Measurements from ENCODE around the gene KCNT2. TPM values are rescaled to one million over a fixed set of nuclear protein-coding genes. Genes with fewer than 3 reads are reported as not detected.

The KCNT2 gene
- total RNA-seq, 2 experiments from 2014 or later, result not detected

- no peaks in the 10 kb centered on the region for H3K79me2 ChIP-seq (ENCODE audit: insufficient read depth, low read depth, low read length)
- no peak for TF ChIP-seq CTCF (conservative IDR thresholded peaks at IDR 0.05; ENCODE audit: low read length)
- TF ChIP-seq EZH2phosphoT487 (IDR thresholded peaks at IDR 0.05; ENCODE audit: borderline replicate concordance, low read depth, low read length), result no peak
- H3K36me3 ChIP-seq (ENCODE audit: insufficient read depth, low read length), result no peaks in the 10 kb centered on the region
- H3K4me3 ChIP-seq (ENCODE audit: low read depth, low read length, poor library complexity, severe bottlenecking), result no peak overlapping the region
- DNase-seq (ENCODE audit: low spot score), result no peak
- H2AFZ ChIP-seq (ENCODE audit: low read length), result no peak overlapping the region
- ChIA-PET CTCF (ENCODE audit: unreplicated experiment) (no interaction called here), POLR2A (interaction anchor here (0.7 to 1.6 kb wide), 3 partner anchors 45 to 363 kb away, joined by 3 to 4 read pairs (median 3); no protein-coding TSS in a partner anchor)
- H3K4me1 ChIP-seq (ENCODE audit: insufficient read depth, low read length, poor library complexity, severe bottlenecking), result no peaks in the 10 kb centered on the region
- no peaks in the 10 kb centered on the region for H3K9me3 ChIP-seq (ENCODE audit: low read length)
- H4K20me1 ChIP-seq (ENCODE audit: insufficient read depth, low read length), result no peaks in the 10 kb centered on the region
- BruUV-seq (replicated peaks), result no TSS peak
- H3K9me2 ChIP-seq (ENCODE audit: insufficient read depth, low read length), result no peaks in the 10 kb centered on the region
- no peak overlapping the region for H3K27ac ChIP-seq (ENCODE audit: low read depth, low read length, poor library complexity, severe bottlenecking)
- H3K4me2 ChIP-seq (ENCODE audit: low read length), result no peak overlapping the region
- intact Hi-C loops (cut with micrococcal nuclease; ENCODE audit: unreplicated experiment), result no loop called here
These were observed 163.6 kb downstream of the KCNT2 start for GRCh38 chr1:196444634-196445033.

- CTCF ChIA-PET (ENCODE audit: unreplicated experiment), result no interaction called here
- no peaks in the 10 kb centered on the region for H3K4me1 ChIP-seq (ENCODE audit: insufficient read depth, low read length, poor library complexity, severe bottlenecking)
- no TSS peak for BruUV-seq (replicated peaks)
- no peaks in the 10 kb centered on the region for H4K20me1 ChIP-seq (ENCODE audit: insufficient read depth, low read length)
- no peak for DNase-seq (ENCODE audit: low spot score)
- no peaks in the 10 kb centered on the region for H3K9me3 ChIP-seq (ENCODE audit: low read length)
- POLR2A ChIA-PET, result no interaction called here
- no peaks in the 10 kb centered on the region for H3K79me2 ChIP-seq (ENCODE audit: insufficient read depth, low read depth, low read length)
- no peak for TF ChIP-seq CTCF (conservative IDR thresholded peaks at IDR 0.05; ENCODE audit: low read length)
- H3K4me2 ChIP-seq (ENCODE audit: low read length), result no peak overlapping the region
- H3K36me3 ChIP-seq (ENCODE audit: insufficient read depth, low read length), result no peaks in the 10 kb centered on the region
- intact Hi-C loops (cut with micrococcal nuclease; ENCODE audit: unreplicated experiment), result no loop called here
- no peaks in the 10 kb centered on the region for H3K9me2 ChIP-seq (ENCODE audit: insufficient read depth, low read length)
- H3K4me3 ChIP-seq (ENCODE audit: low read depth, low read length, poor library complexity, severe bottlenecking), result no peak overlapping the region
- no peak overlapping the region for H3K27ac ChIP-seq (ENCODE audit: low read depth, low read length, poor library complexity, severe bottlenecking)
- no peak overlapping the region for H2AFZ ChIP-seq (ENCODE audit: low read length)
These were observed 165.9 kb downstream of the KCNT2 start for GRCh38 chr1:196442366-196442765.

DNA sequence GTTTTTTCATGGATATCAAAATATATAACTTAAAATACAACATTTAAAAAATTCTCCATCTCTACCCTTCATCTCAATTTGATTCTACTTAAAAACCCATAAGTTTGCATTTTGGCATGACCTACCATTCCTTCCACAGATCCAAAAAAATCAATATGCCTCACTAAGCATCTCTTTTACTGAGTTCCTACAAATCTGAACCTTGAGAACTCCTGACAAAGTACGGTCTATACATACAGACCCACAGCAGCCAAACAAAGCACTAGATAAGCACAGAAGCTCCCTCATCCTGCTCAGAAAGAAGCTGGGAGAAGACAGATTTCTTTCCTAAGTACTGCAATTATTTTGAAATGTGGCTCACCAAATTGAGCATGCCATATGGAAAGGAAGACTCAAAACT, 167.5 kb downstream of the KCNT2 start:
- H2AFZ ChIP-seq (ENCODE audit: low read length), result no peak overlapping the region
- no peak overlapping the region for H3K4me2 ChIP-seq (ENCODE audit: low read length)
- H3K36me3 ChIP-seq (ENCODE audit: insufficient read depth, low read length), result no peaks in the 10 kb centered on the region
- no peaks in the 10 kb centered on the region for H3K4me1 ChIP-seq (ENCODE audit: insufficient read depth, low read length, poor library complexity, severe bottlenecking)
- no TSS peak for BruUV-seq (replicated peaks)
- CTCF ChIA-PET (ENCODE audit: unreplicated experiment), result no interaction called here
- intact Hi-C loops (cut with micrococcal nuclease; ENCODE audit: unreplicated experiment), result no loop called here
- no peak for TF ChIP-seq EZH2phosphoT487 (IDR thresholded peaks at IDR 0.05; ENCODE audit: borderline replicate concordance, low read depth, low read length)
- TF ChIP-seq CTCF (conservative IDR thresholded peaks at IDR 0.05; ENCODE audit: low read length), result no peak
- POLR2A ChIA-PET, result no interaction called here
- no peak overlapping the region for H3K27ac ChIP-seq (ENCODE audit: low read depth, low read length, poor library complexity, severe bottlenecking)
- H3K4me3 ChIP-seq (ENCODE audit: low read depth, low read length, poor library complexity, severe bottlenecking), result no peak overlapping the region
- H3K9me2 ChIP-seq (ENCODE audit: insufficient read depth, low read length), result no peaks in the 10 kb centered on the region
- no peak for DNase-seq (ENCODE audit: low spot score)
- H4K20me1 ChIP-seq (ENCODE audit: insufficient read depth, low read length), result no peaks in the 10 kb centered on the region
- H3K9me3 ChIP-seq (ENCODE audit: low read length), result no peaks in the 10 kb centered on the region
- H3K79me2 ChIP-seq (ENCODE audit: insufficient read depth, low read depth, low read length), result no peaks in the 10 kb centered on the region
